Inflammatory macrophage treated with lipopolysaccharide for 1 hour (primary cell): ENCODE measurements around the gene ASPG.

Source experiments
- DNase-seq, 2 donors: peaks; one replicate each; pipeline ENCODE4 v3.0.0-alpha.2; 2020 to 2022

The ASPG gene

DNA sequence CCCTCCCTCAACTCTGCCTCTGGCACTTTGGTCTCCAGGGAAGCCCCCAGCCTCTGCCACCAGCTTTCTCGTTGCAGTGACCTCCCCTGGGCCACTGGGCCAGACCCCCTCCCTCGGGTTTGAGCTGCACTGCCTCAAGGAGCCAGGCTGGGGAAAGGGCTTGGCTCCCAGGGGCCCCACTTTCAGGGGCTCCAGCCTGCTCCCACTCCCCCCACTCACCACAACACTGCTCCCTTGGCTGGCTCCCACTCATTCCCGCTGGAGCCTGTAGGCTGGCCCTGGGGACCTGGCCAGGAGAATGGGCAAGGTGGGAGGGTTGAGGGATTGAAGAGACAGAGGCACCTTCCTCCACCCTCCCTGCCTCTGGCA, 33.6 kb downstream of the ASPG start:
- DNase-seq, result no peak

DNA sequence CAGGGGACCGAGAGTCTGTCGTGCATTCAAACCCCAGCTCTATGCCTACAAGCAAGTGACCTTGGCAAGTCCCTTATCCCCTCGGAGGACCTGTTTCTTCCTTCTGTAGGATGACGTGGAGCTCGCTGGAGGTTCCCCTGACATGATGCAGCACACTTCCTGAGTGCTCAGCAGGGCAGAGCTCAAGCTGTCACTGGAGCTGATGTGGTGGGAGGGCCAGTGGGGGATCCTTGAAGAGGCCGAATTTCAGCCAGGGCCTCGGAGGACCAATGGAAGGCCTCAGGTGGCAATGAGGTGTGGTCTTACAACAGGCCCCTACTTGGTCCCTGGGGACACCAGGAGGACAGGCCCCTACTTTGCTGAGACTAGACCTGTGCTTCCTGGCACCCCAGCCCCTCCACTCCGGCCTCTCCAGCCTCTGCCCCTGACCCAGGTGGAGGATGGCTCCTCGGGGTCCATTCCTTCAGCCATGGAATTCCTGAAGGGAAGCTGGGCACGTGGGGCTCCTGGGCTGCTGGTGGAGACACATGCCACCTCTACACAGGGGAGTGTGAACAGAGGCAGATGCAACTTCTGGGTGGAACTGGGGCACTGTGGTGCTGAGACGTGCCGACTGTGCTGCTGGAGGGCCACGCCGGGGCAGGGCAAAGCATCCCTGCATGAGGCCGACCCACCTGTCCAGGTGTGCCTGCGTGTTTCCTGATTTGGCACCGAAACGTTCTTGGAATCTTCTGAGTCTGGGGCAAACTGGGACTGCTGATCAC, 34.2 kb downstream of the ASPG start:
- DNase-seq, result no peak

- DNase-seq, result no peak
Observed at GRCh38 chr14:104120281-104120741, 34.8 kb downstream of the ASPG start.

GRCh38 chr14:104121142-104121541, 35.6 kb downstream of the ASPG start:
- DNase-seq, result no peak

DNA sequence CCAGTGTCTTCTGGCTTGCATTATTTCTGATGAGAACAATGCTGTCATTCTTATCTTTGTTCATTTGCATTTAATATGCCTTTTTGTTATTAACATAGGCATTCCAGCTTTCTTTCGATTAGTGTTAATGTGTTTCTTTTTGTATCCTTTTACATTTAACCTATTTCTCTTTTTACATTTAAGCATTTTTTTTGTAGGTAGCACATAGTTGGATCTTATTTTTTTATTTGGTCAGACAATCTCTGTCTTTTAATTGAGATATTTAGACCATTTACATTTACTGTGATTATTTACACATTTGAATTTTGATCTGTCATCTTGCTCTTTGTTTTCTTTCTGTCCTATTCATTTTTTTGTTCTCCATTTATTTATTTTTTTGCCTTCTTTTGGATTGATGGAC, 38.4 kb downstream of the ASPG start:
- DNase-seq, result no peak

DNA sequence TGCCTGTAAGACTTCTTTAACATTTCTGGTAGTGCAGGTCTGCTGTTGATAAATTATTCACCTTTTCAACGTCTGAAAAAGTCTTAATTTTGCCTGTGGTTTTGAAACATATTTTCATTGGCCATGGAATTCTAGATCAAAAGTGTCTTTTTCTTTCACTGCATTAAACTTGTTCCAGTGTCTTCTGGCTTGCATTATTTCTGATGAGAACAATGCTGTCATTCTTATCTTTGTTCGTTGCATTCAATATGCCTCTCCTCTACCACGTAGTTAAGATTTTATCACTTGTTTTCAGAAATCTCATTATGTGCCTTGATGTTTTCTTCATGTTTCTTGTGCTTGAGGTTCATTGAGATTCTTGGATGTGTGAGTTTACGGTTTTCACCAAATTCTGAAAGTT, 39.5 kb downstream of the ASPG start:
- DNase-seq, result no peak

GRCh38 chr14:104126753-104127152, 41.3 kb downstream of the ASPG start:
- DNase-seq, result no peak

DNA sequence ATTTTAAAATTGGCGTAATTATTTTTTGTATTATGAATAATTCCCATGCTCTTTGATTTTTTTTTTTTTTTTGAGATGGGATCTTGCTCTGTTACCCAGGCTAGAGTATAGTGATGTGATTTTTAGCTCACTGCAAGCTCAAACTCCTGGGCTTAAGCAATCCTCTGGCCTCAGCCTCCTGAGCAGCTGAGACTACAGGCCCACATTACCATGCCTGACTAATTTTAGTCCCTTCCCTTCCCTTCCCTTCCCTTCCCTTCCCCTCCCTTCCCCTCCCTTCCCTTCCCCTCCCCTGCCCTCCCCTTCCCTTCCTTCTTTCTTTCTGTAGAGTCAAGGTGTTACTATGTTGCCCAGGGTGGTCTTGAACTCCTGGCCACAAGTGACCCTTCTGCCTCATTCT, 43.5 kb downstream of the ASPG start:
- DNase-seq, result no peak

DNA sequence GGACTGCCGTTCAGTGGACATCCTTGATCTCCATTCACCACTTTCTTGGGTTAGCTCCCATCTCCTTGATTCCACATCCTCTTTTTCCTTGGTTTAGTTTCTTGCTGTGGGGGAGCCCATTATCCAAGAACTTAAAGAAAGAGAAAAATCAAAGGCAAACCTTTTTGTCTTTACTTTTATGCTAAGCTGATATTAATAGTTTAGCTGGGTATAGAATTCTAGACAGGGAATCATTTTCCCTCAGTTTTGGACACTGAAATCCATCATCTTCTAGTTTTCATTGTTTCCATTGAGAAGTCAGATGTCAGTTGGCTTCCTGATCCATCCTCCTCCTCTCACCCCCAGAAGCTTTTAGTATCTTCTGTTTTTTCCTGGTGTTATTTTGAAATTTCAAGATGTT, 44.1 kb downstream of the ASPG start:
- DNase-seq, result no peak

GRCh38 chr14:104130974-104131651, 45.6 kb downstream of the ASPG start:
- DNase-seq, result peak; percentile 37 to 69

DNA sequence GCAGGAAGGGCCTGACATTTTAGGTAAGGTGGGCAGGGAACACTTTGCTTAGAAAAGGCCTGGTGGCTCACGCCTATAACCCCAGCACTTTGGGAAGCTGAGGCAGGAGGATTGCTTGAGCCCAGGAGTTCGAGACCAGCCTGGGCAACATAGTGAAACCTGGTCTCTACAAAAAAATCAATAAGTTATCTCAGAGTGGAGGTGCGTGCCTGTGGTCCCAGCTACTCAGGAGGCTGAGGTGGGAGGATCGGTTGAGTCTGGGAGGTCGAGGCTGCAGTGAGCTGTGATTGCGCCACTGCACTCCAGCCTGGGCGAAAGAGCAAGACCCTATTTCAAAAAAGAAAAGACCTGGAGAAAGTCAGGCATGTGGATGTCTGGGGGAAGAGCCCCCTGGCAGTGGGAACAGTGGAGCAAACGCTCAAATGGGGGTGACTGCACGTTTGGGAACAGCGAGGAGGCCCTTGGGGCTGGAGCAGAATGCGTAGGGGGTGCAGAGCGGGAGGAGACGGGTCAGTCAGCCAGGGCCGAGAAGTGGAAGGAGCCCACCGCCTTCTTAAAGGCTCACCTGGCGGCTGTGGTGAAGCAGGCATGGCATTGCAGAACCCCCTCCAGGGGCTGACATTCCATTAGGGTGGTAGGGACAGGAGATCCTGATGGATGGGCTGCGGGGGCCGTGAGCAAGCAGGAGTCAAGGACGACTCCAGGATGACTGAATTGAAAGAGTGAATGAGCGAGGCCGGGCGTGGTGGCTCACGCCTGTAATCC, 46.6 kb downstream of the ASPG start:
- no peak for DNase-seq

DNA sequence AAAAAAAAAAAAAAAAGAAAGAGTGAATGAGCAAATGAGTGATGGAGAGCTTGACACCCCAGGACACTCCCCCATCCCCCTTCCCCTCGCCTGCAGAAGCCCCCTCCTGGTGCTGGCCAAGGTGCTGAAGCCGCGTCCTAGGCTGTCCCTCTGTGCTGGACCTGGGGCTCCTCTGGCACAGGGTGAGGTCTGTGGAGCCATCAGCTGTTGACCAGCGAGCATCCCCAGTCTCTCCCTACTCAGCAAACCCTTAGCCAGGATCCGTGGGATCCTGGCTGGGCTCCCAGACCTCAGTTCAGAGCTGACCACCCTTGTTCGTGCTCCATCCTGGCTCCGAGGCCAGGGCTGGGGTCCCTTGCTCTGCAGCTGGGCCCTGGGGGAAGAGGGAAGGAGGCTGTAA, 47.5 kb downstream of the ASPG start:
- DNase-seq, result no peak

- no peak for DNase-seq
Observed at GRCh38 chr14:104133496-104133895, 48.0 kb downstream of the ASPG start.

- DNase-seq, result no peak
Observed at GRCh38 chr14:104134061-104134965, 48.8 kb downstream of the ASPG start.

- no peak for DNase-seq
Observed at GRCh38 chr14:104135121-104135903, 49.8 kb downstream of the ASPG start.

DNA sequence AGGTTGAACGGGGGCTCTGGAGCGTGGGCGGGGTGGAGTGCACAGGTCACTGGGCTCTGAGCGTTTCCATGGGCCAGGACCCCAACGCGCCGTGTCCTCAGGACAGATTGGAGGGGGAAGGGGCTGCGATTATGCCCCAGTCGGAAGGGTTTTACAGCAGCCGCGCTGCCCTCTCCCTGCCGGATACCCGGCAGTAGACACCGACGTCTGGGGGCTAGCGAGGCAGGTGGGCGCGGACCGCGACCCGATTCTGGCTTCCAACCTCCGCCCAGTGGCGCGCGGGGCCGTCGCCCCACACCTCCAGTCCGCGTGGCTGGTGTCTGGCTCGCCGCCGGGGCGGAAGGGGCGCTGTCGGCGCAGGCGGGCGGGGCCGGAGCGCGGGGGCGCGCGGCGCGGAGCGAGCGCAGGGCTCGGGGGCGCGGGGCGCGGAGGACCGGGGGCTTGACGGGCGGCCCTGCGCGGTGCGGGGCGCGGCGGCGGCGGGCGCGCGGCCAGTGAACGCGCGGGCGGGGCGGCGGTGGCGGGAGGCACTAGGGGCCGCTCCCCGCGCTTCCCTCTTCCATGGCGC, 50.5 kb downstream of the ASPG start:
- no peak for DNase-seq

GRCh38 chr14:104136472-104137296, 51.2 kb downstream of the ASPG start:
- DNase-seq, result no peak

DNA sequence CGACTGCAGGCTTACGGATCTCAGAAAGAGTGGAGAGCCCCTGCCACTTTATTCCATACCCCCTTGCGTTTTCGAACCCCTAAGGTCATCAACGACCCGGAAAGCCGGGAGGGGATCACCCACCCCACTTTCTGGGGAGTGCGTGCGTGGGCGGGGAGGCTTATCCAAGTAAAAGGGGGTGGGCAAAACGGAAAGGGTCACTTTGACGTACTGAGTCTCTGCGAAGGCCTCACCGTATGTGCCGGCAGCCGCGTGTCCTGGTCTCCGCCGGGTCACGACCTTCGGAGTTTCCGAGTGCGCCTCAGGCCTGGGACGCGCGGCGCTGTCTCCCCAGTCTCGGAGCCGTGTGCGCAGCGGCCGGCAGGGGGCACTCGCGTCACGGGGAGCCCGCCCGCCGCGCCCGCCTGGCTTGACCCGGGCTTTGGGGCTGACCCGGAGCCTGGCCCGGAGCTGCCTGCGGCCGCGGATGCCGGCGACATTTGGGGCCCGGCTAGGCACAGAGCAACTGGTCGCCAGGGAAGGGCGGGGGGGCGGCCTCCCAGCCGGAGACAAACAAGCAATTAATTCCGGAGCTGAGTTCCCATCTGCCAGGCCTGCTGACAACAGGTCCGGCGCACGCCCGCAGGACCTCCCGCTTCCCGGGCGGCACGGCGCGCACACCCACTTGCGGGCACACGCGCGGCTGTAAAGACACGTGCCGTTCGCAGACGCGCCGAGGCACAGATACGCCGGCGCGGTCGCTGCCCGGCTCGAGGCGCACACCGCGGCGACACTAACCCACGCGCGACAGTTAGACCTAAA, 52.0 kb downstream of the ASPG start:
- peak; percentile 60 to 89 for DNase-seq

DNA sequence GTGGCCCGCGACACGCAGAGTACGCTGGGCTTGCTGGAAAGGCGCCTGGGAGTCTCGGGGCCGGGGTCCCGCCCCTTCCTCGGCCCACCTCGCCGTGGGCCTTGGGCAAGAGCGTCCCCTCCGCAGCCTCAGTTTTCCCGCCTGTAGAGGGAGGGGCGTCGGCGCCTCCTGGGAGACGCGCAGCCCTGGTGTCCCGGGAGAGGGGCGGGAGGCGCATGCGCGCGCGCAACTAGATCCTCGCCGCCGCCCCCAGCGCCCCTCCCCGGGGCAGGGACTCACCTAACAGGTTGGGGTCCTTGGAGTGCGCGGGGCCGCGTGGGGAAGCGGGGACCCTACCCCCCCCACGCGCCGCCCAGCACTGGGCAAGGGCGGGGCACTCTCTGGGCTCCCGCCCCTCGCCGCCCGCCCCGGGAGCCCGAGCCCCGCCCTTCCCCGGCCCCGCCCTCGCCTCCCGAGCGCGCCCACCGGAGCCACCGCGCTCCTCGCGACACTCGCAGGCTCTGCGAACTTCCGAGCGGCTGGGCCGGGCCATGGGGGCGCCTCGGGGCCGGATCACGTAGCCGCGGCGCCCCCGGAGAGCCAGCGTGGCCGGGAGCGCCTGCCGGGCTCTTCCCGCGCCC, 52.7 kb downstream of the ASPG start, which contains the start of gene KIF26A:
Gene KIF26A, plus strand, starts transcription at position 490 of the 620 bp plus-strand sequence. CDS start 136 bp downstream, outside the sequence.
- no peak for DNase-seq
